Measurements from ENCODE around the gene MEIOB. TPM values are rescaled to one million over a fixed set of nuclear protein-coding genes. Genes with fewer than 3 reads are reported as not detected.

The MEIOB gene
- total RNA-seq, 1 donor from 2014 or later = not detected

- intact Hi-C loops (cut with micrococcal nuclease) = no loop called here
- H3K4me3 ChIP-seq = no peak overlapping the region
- no peaks in the 10 kb centered on the region for H3K9me3 ChIP-seq (replicated peaks)
- peaks cover 41% of the 10 kb centered on the region for H3K36me3 ChIP-seq
- H3K27ac ChIP-seq (replicated peaks) = peak overlapping the region; percentile 22
- peak; percentile 41 for DNase-seq
- H3K27me3 ChIP-seq (ENCODE audit: low read depth) = no peaks in the 10 kb centered on the region
- peaks cover 50% of the 10 kb centered on the region for H3K4me1 ChIP-seq
- TF ChIP-seq CTCF (IDR thresholded peaks at IDR 0.05; ENCODE audit: borderline replicate concordance) = no peak
Measured at GRCh38 chr16:1823821-1824220, 48.1 kb downstream of the MEIOB start.

- no peak overlapping the region for H3K27ac ChIP-seq (replicated peaks)
- H3K9me3 ChIP-seq (replicated peaks) = no peaks in the 10 kb centered on the region
- H3K27me3 ChIP-seq (ENCODE audit: low read depth) = no peaks in the 10 kb centered on the region
- H3K4me1 ChIP-seq = peaks cover 40% of the 10 kb centered on the region
- peaks cover 51% of the 10 kb centered on the region for H3K36me3 ChIP-seq
- H3K4me3 ChIP-seq = no peak overlapping the region
- TF ChIP-seq CTCF (IDR thresholded peaks at IDR 0.05; ENCODE audit: borderline replicate concordance) = no peak
- DNase-seq = no peak
- intact Hi-C loops (cut with micrococcal nuclease) = no loop called here
Measured at GRCh38 chr16:1822801-1823200, 49.2 kb downstream of the MEIOB start.

GRCh38 chr16:1821861-1822611, 49.9 kb downstream of the MEIOB start:
- no peak overlapping the region for H3K4me3 ChIP-seq
- H3K27me3 ChIP-seq (ENCODE audit: low read depth) = no peaks in the 10 kb centered on the region
- H3K9me3 ChIP-seq (replicated peaks) = no peaks in the 10 kb centered on the region
- no peak for DNase-seq
- H3K27ac ChIP-seq (replicated peaks) = no peak overlapping the region
- intact Hi-C loops (cut with micrococcal nuclease) = no loop called here
- peaks cover 32% of the 10 kb centered on the region for H3K4me1 ChIP-seq
- peaks cover 59% of the 10 kb centered on the region for H3K36me3 ChIP-seq
- TF ChIP-seq CTCF (IDR thresholded peaks at IDR 0.05; ENCODE audit: borderline replicate concordance) = no peak

GRCh38 chr16:1820946-1821290, 51.0 kb downstream of the MEIOB start:
- no peak for DNase-seq
- no peaks in the 10 kb centered on the region for H3K27me3 ChIP-seq (ENCODE audit: low read depth)
- H3K27ac ChIP-seq (replicated peaks) = no peak overlapping the region
- H3K9me3 ChIP-seq (replicated peaks) = no peaks in the 10 kb centered on the region
- intact Hi-C loops (cut with micrococcal nuclease) = no loop called here
- no peak for TF ChIP-seq CTCF (IDR thresholded peaks at IDR 0.05; ENCODE audit: borderline replicate concordance)
- peaks cover 28% of the 10 kb centered on the region for H3K4me1 ChIP-seq
- peaks cover 70% of the 10 kb centered on the region for H3K36me3 ChIP-seq
- no peak overlapping the region for H3K4me3 ChIP-seq

GRCh38 chr16:1820096-1820945, 51.6 kb downstream of the MEIOB start:
- no peak for TF ChIP-seq CTCF (IDR thresholded peaks at IDR 0.05; ENCODE audit: borderline replicate concordance)
- intact Hi-C loops (cut with micrococcal nuclease) = no loop called here
- H3K4me1 ChIP-seq = peaks cover 22% of the 10 kb centered on the region
- H3K4me3 ChIP-seq = no peak overlapping the region
- H3K27me3 ChIP-seq (ENCODE audit: low read depth) = no peaks in the 10 kb centered on the region
- DNase-seq = no peak
- no peak overlapping the region for H3K27ac ChIP-seq (replicated peaks)
- peaks cover 76% of the 10 kb centered on the region for H3K36me3 ChIP-seq
- H3K9me3 ChIP-seq (replicated peaks) = no peaks in the 10 kb centered on the region
